K562 (cell line): ENCODE measurements around the gene HAUS2. TPM values are rescaled to one million over a fixed set of nuclear protein-coding genes. Genes with fewer than 3 reads are reported as not detected.

Experiments
- CREB1 ChIP-seq, 2 experiments: sonication (generic) in 1 of 2; formaldehyde crosslinking in 1 of 2; IDR thresholded peaks; 2 replicates each; pipeline versions ENCODE4 v1.6.1 to v1.8.0; 2012 to 2022; ENCODE audit warnings: inconsistent platforms in 1 of 2, mild to moderate bottlenecking in 1 of 2, missing genetic modification reagents in 1 of 2, moderate library complexity in 1 of 2
- FOXP1 ChIP-seq: sonication (generic); formaldehyde crosslinking; IDR thresholded peaks from 2 replicates; pipeline ENCODE4 v1.8.0; 2022; ENCODE audit warnings: mild to moderate bottlenecking, missing genetic modification reagents
- MBD2 ChIP-seq: sonication (generic); IDR thresholded peaks from 2 replicates; pipeline ENCODE4 v1.6.1; 2016; ENCODE audit warnings: low read depth, borderline replicate concordance
- RBFOX2 ChIP-seq: fragments of 200-400 bp; formaldehyde crosslinking; IDR thresholded peaks from 2 replicates; pipeline ENCODE4 v1.6.1; 2017; ENCODE audit warnings: low read depth, mild to moderate bottlenecking, low read length, moderate library complexity
- RUNX1 ChIP-seq: sonication (generic); IDR thresholded peaks from 2 replicates; pipeline ENCODE4 v1.6.1; 2016; ENCODE audit warnings: antibody characterized with exemption, low read depth
- SMC3 ChIP-seq: conservative IDR thresholded peaks from 2 replicates; pipeline ENCODE4 v1.6.1; 2011; ENCODE audit warnings: low read depth, low read length, improper control_type of control experiment; ENCODE audit not compliant: insufficient read depth
- TBP ChIP-seq: optimal IDR thresholded peaks from 2 replicates; pipeline ENCODE3; 2011; ENCODE audit warnings: low read depth, low read length, improper control_type of control experiment
- TEAD1 ChIP-seq, 2 experiments: fragments of 450-650 bp in 1 of 2; sonication (generic) in 1 of 2; formaldehyde crosslinking; IDR thresholded peaks; 2 replicates each; pipeline versions ENCODE4 v1.4.0 to v1.8.0; 2020 to 2022; ENCODE audit warnings: mild to moderate bottlenecking in 2 of 2, missing genetic modification reagents in 1 of 2
- ZNF444 ChIP-seq: fragments of 250-450 bp; sonication (Bioruptor Pico); IDR thresholded peaks from 2 replicates; pipeline ENCODE4 v1.4.0; 2020; ENCODE audit warnings: mild to moderate bottlenecking, moderate library complexity
- polyA plus RNA-seq, 8 experiments: library from polyadenylated mRNA; depleted of rRNA in 4 of 8; stranded (reverse) in 5 of 8; unstranded in 3 of 8; fragments of >200 nt; fragmentation: Nextera tagmentation in 2 of 8; fragmentation: Illumina TruSeq in 1 of 8; extraction: Ambion mirVana in 2 of 8; extraction: Trizol in 1 of 8; gene quantifications; 2 replicates each; pipeline versions ENCODE4 v1.2.1 to v1.2.3, GENCODE V29; 2011 to 2014; ENCODE audit warnings: inconsistent platforms in 1 of 8, missing spikeins in 1 of 8
- total RNA-seq, 7 experiments: library from RNA; depleted of rRNA in 6 of 7; stranded (reverse); fragments of >200 nt in 6 of 7; fragmentation: Illumina TruSeq in 2 of 7; extraction: Trizol in 2 of 7; gene quantifications; 2 replicates each; pipeline versions ENCODE4 v1.2.1 to v1.2.3, GENCODE V29; 2011 to 2021; ENCODE audit warnings: low replicate concordance in 1 of 7
- TF ChIP-seq, protein P1 (sequence below): fragments of 450-650 bp; IDR thresholded peaks from 2 replicates; pipeline ENCODE4 v1.6.1; 2017; ENCODE audit warnings: antibody characterized with exemption, mild to moderate bottlenecking
- TF ChIP-seq, protein P2 (sequence below): sonication (generic); formaldehyde crosslinking; IDR thresholded peaks from 2 replicates; pipeline ENCODE4 v1.8.0; 2022; ENCODE audit warnings: mild to moderate bottlenecking, missing genetic modification reagents

HAUS2 gene
- total and polyA plus RNA-seq, 9 of the 15 experiments (the other 6 are each of a cell fraction or from before 2014, with no cell fraction given), result 30.6 to 64.9 (median 54.1) TPM

DNA sequence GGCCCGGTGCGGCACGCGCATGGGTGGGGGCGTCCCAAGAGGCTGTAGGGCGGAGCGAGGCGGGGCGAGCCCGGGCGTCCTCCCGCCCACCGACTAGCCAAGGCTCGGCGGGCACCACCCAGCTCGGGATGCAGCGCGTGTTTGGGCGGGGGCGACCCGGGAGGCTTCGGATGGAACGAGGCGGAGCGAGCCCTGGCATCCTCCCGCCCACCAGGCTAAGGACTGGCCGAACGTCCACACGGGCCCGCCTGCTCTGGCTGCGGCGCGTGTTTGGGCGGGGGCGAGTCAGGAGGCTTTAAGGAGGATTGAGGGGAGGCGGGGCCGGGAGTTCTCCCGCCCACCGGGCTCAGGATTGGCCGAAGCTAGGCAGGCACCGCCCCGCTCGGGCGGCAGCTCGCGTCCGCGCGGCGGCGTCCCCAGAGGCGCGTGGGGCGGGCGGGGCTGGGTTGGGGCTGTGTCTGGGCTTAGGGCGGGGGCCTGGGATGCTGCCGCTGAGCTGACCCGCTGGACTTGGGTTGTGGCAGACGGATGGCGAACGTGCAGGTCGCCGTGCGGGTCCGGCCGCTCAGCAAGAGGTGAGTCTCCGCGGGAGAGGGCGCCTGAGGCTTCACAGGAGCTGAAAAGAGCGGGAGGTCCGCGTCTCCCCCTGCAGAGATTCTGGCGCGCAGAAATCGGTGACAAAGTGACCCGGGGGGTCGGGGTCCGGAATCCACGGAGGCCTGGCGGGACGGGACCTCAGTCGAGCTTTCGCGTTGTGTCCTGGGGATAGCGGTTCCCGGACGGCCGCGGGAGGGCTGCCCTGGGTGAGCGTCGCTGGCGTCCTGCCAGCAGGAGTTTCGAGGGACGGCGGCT, 26.8 kb downstream of the HAUS2 start, which contains the start of gene STARD9 (continued):
- TF ChIP-seq, protein P1, sequence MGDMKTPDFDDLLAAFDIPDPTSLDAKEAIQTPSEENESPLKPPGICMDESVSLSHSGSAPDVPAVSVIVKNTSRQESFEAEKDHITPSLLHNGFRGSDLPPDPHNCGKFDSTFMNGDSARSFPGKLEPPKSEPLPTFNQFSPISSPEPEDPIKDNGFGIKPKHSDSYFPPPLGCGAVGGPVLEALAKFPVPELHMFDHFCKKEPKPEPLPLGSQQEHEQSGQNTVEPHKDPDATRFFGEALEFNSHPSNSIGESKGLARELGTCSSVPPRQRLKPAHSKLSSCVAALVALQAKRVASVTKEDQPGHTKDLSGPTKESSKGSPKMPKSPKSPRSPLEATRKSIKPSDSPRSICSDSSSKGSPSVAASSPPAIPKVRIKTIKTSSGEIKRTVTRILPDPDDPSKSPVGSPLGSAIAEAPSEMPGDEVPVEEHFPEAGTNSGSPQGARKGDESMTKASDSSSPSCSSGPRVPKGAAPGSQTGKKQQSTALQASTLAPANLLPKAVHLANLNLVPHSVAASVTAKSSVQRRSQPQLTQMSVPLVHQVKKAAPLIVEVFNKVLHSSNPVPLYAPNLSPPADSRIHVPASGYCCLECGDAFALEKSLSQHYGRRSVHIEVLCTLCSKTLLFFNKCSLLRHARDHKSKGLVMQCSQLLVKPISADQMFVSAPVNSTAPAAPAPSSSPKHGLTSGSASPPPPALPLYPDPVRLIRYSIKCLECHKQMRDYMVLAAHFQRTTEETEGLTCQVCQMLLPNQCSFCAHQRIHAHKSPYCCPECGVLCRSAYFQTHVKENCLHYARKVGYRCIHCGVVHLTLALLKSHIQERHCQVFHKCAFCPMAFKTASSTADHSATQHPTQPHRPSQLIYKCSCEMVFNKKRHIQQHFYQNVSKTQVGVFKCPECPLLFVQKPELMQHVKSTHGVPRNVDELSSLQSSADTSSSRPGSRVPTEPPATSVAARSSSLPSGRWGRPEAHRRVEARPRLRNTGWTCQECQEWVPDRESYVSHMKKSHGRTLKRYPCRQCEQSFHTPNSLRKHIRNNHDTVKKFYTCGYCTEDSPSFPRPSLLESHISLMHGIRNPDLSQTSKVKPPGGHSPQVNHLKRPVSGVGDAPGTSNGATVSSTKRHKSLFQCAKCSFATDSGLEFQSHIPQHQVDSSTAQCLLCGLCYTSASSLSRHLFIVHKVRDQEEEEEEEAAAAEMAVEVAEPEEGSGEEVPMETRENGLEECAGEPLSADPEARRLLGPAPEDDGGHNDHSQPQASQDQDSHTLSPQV, result peak; percentile 89; the same call in 1 of the 2 replicates
- TF ChIP-seq CREB1 (IDR thresholded peaks at IDR 0.05), result peak; percentile 23
- peak; percentile 71 for TF ChIP-seq CREB1 (CRISPR knock-in tag; IDR thresholded peaks at IDR 0.05)
- TF ChIP-seq MBD2, result no peak
- peak; percentile 55 to 83; a peak in 3 of 4 replicates for TF ChIP-seq TEAD1 (CRISPR knock-in tag; IDR thresholded peaks at IDR 0.05)
- TF ChIP-seq RBFOX2, result peak; percentile 94
- peak; percentile 93 for TF ChIP-seq TBP
- TF ChIP-seq RUNX1, result no peak
- TF ChIP-seq, protein P2, sequence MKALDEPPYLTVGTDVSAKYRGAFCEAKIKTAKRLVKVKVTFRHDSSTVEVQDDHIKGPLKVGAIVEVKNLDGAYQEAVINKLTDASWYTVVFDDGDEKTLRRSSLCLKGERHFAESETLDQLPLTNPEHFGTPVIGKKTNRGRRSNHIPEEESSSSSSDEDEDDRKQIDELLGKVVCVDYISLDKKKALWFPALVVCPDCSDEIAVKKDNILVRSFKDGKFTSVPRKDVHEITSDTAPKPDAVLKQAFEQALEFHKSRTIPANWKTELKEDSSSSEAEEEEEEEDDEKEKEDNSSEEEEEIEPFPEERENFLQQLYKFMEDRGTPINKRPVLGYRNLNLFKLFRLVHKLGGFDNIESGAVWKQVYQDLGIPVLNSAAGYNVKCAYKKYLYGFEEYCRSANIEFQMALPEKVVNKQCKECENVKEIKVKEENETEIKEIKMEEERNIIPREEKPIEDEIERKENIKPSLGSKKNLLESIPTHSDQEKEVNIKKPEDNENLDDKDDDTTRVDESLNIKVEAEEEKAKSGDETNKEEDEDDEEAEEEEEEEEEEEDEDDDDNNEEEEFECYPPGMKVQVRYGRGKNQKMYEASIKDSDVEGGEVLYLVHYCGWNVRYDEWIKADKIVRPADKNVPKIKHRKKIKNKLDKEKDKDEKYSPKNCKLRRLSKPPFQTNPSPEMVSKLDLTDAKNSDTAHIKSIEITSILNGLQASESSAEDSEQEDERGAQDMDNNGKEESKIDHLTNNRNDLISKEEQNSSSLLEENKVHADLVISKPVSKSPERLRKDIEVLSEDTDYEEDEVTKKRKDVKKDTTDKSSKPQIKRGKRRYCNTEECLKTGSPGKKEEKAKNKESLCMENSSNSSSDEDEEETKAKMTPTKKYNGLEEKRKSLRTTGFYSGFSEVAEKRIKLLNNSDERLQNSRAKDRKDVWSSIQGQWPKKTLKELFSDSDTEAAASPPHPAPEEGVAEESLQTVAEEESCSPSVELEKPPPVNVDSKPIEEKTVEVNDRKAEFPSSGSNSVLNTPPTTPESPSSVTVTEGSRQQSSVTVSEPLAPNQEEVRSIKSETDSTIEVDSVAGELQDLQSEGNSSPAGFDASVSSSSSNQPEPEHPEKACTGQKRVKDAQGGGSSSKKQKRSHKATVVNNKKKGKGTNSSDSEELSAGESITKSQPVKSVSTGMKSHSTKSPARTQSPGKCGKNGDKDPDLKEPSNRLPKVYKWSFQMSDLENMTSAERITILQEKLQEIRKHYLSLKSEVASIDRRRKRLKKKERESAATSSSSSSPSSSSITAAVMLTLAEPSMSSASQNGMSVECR (CRISPR knock-in tag), result peak; percentile 49; the same call in 1 of the 2 replicates
- peak; percentile 98; the same call in 1 of the 2 replicates for TF ChIP-seq FOXP1
- TF ChIP-seq ZNF444, result no peak
- 0 out of 2 replicates have a peak, but pooled peaks have one; percentile 1 for TF ChIP-seq SMC3
